ENCODE measurements around the gene RAB4A. TPM values are rescaled to one million over a fixed set of nuclear protein-coding genes. Genes with fewer than 3 reads are reported as not detected.

The RAB4A gene
- total RNA-seq, 4 donors from 2014 or later = 37.1 to 78.4 (median 49.3) TPM

DNA sequence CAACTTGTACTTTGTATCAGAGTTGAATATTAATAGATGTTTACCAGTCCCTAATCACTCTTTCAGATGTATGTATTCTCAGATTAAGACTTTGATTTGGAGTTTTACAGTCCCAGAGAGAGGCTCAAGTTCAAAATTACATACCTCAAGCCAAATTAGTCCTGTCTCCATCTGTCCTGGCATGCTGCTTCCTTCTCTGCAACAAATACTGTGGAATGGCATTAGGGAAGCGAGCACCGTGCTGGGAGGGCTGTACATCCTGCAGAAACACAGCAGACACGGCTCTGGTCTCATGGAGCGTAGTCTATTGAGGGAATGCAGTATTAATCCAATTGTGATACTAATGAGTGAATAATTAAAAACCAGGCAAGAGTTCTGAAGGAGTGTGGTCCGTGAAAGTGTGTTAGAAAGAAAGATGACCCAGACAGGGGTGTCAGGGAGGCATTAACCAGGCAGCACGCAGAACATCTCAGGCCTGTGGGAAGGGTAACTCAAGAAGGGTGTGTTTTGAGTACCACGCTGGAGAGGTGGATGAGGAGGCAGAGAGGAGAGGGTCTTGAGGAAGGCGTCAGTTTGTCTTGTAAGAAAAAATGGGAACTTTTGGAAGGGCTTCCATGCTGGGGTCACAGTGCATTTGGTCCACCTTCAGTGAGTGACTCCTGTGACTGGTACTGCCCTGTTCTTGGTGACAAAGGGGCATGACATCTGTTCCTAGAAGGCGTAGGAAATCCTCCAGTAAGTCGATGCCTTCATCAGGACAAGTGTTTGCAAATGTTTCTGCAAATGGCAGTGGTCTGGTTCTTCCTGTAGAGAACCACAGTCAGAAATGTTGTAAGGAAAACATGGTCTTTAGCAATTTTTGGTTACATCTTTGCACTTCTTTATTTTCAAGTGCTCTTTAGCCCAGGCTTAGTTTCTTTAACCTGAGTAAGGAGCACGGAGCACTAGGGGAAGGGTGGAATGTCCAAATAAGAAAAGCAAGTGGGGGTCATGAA, 1.6 kb downstream of the RAB4A start:
- DNase-seq (ENCODE audit: low spot score in 2 of 2) = no peak
- H3K27ac ChIP-seq = peak overlapping the region; percentile 88
- H3K36me3 ChIP-seq = no peaks in the 10 kb centered on the region
- peaks cover 48% of the 10 kb centered on the region for H3K4me1 ChIP-seq
- H3K4me3 ChIP-seq = peak overlapping the region; percentile 87
- TF ChIP-seq EP300 (IDR thresholded peaks at IDR 0.05) = no peak
- TF ChIP-seq, protein P1, sequence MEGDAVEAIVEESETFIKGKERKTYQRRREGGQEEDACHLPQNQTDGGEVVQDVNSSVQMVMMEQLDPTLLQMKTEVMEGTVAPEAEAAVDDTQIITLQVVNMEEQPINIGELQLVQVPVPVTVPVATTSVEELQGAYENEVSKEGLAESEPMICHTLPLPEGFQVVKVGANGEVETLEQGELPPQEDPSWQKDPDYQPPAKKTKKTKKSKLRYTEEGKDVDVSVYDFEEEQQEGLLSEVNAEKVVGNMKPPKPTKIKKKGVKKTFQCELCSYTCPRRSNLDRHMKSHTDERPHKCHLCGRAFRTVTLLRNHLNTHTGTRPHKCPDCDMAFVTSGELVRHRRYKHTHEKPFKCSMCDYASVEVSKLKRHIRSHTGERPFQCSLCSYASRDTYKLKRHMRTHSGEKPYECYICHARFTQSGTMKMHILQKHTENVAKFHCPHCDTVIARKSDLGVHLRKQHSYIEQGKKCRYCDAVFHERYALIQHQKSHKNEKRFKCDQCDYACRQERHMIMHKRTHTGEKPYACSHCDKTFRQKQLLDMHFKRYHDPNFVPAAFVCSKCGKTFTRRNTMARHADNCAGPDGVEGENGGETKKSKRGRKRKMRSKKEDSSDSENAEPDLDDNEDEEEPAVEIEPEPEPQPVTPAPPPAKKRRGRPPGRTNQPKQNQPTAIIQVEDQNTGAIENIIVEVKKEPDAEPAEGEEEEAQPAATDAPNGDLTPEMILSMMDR (IDR thresholded peaks at IDR 0.05) = no peak
- TF ChIP-seq POLR2A (IDR thresholded peaks at IDR 0.05) = no peak
- no peak for TF ChIP-seq POLR2AphosphoS5 (IDR thresholded peaks at IDR 0.05)
- no peaks in the 10 kb centered on the region for H3K9me3 ChIP-seq
- WGBS = 48% methylated on average over 11 of the region's 11 CpGs
- H3K27me3 ChIP-seq = no peaks in the 10 kb centered on the region

DNA sequence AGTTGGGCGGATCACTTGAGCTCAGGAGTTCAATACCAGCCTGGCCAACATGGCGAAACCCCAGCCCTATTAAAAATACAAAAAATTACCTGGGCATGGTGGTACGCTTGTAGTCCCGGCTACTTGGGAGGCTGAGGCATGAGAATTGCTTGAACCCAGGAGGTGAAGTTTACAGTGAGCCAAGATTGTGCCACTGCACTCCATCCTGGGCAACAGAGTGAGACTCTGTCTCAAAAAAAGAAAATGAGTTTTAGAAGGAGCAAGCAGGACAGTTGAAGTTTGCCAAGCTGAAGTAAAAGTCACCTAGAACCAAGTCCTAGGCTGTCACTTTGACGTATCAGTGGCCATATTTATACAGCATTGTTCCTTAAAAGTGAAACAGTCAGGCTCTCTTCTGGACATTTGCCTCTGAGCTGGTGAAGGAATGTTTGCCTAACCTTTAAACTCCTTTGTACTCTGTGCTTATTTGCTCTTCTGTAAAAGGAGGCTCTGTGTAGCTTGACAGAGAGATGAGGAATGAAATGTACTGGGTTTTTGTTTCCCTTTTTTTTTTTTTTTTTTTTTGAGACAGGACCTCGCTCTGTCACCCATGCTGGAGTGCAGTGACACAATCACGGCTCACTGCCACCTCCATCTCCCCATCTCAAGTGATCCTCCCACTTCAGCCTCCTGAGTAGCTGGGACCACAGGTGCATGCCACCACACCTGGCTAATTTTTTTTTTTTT, 2.8 kb downstream of the RAB4A start:
- 83% methylated on average over 7 of the region's 7 CpGs for WGBS
- TF ChIP-seq EP300 (IDR thresholded peaks at IDR 0.05) (no peak), POLR2AphosphoS5 (IDR thresholded peaks at IDR 0.05) (no peak), POLR2A (IDR thresholded peaks at IDR 0.05) (no peak)
- TF ChIP-seq, protein P1 (IDR thresholded peaks at IDR 0.05) = no peak
- Histone ChIP-seq H3K4me1 (peaks cover 44% of the 10 kb centered on the region), H3K4me3 (no peak overlapping the region), H3K36me3 (no peaks in the 10 kb centered on the region), H3K27me3 (no peaks in the 10 kb centered on the region), H3K27ac (no peak overlapping the region), H3K9me3 (no peaks in the 10 kb centered on the region)
- no peak for DNase-seq (ENCODE audit: low spot score in 2 of 2)

DNA sequence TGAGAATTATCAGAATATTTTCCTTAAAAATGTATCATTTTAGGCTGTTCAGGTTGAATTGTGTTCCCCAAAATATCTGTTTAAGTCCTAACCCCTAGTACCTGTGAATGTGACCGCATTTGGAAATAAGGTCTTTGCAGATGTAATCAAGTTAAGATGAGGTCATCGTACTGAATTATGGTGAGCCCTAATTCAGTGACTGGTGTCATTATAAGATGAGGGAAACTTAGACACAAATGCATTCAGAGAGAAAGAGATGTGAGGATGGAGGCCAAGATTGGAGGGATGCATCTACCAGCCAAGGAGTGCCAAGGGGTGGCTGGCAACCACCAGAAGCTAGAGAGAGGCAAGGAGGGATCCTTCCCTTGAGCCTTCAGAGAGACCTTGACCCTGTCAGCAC, 4.1 kb downstream of the RAB4A start:
- Histone ChIP-seq H3K36me3 (no peaks in the 10 kb centered on the region), H3K4me3 (no peak overlapping the region), H3K4me1 (peaks cover 30% of the 10 kb centered on the region), H3K27me3 (no peaks in the 10 kb centered on the region), H3K9me3 (no peaks in the 10 kb centered on the region), H3K27ac (no peak overlapping the region)
- no peak for TF ChIP-seq EP300 (IDR thresholded peaks at IDR 0.05)
- no peak for TF ChIP-seq POLR2A (IDR thresholded peaks at IDR 0.05)
- TF ChIP-seq, protein P1 (IDR thresholded peaks at IDR 0.05) = no peak
- TF ChIP-seq POLR2AphosphoS5 (IDR thresholded peaks at IDR 0.05) = no peak
- 94% methylated on average over 2 of the region's 2 CpGs for WGBS
- no peak for DNase-seq (ENCODE audit: low spot score in 2 of 2)

DNA sequence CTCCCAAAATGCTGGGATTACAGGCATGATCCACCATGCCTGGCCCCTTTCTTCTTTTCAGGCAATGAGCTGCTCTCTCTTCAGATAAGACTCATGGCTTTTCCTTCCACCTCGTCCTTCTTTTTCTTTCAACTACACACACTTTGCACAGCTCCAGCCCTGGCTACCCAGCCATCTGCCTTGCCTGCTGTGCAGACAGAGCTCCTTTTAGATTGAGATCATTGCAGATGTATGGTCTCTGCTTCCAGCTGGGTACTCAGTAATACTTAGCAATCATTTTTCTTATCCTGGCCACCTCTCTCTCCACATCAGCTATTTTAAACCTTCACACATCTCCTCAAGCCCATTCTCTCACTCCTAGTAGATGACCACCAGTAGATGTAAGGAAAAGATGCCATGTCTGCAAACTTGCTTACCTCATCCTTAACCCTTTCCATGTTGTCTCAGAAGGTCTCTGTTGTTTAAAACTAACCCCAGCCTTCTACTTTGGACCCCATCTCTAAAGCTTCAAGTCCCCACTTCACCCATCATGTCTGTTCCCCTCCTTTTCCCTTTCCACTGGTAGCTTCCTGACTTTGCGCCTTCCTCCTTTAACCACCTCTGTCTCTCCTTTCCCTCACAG, 7.3 kb downstream of the RAB4A start:
- TF ChIP-seq EP300 (IDR thresholded peaks at IDR 0.05) (no peak), POLR2AphosphoS5 (IDR thresholded peaks at IDR 0.05) (no peak), POLR2A (IDR thresholded peaks at IDR 0.05) (no peak)
- TF ChIP-seq, protein P1 (IDR thresholded peaks at IDR 0.05) = no peak
- DNase-seq (ENCODE audit: low spot score in 2 of 2) = no peak
- Histone ChIP-seq H3K27me3 (no peaks in the 10 kb centered on the region), H3K4me3 (no peak overlapping the region), H3K36me3 (no peaks in the 10 kb centered on the region), H3K9me3 (no peaks in the 10 kb centered on the region), H3K27ac (no peak overlapping the region), H3K4me1 (peaks cover 4% of the 10 kb centered on the region)
- 91% methylated on average over 2 of the region's 2 CpGs for WGBS
